Activated effector memory CD4-positive, alpha-beta T cell treated with anti-CD3 and anti-CD28 coated beads, Interleukin-2, amount 50 U/mL, for 16 hours (primary cell): ENCODE measurements around the gene SLC49A3.
"Not testable (repeated sequence)": the region's sequence is repeated elsewhere in the genome, so short reads cannot be mapped to it uniquely, and the experiment has no call there.

ENCODE experiments used
- DNase-seq: peaks from one replicate; pipeline ENCODE4 v3.0.0-alpha.2; 2020

Gene SLC49A3

GRCh38 chr4:680091-680490 lies 8.9 kb downstream of the SLC49A3 start:
- DNase-seq: no peak

GRCh38 chr4:679629-680028 lies 9.3 kb downstream of the SLC49A3 start:
- DNase-seq: no peak

GRCh38 chr4:679104-679481 lies 9.9 kb downstream of the SLC49A3 start:
- DNase-seq: no peak

- DNase-seq: no peak
These were observed 10.4 kb downstream of the SLC49A3 start for GRCh38 chr4:678331-679103.

GRCh38 chr4:677431-678293 lies 11.3 kb downstream of the SLC49A3 start:
- DNase-seq: peak; percentile 81

GRCh38 chr4:676871-677235 lies 12.1 kb downstream of the SLC49A3 start:
- no peak for DNase-seq

GRCh38 chr4:675980-676870 lies 12.7 kb downstream of the SLC49A3 start:
- no peak for DNase-seq

GRCh38 chr4:675036-675882 lies 13.7 kb downstream of the SLC49A3 start:
- no peak for DNase-seq

- peak; percentile 99 for DNase-seq
These were observed 14.5 kb downstream of the SLC49A3 start, which contains the start of the genes ATP5ME and MYL5 for GRCh38 chr4:674172-675035. Gene ATP5ME, minus strand, starts transcription at chr4:674276. Its CDS starts 29 bp downstream, at chr4:674247. Gene MYL5, plus strand, starts transcription at chr4:674542. Its CDS starts 3,485 bp downstream, at chr4:678027.

GRCh38 chr4:673349-674091 lies 15.4 kb downstream of the SLC49A3 start:
- no peak for DNase-seq

- DNase-seq: no peak
These were observed 17.2 kb downstream of the SLC49A3 start for GRCh38 chr4:671769-672168.

- not testable (repeated sequence) for DNase-seq
These were observed 19.0 kb downstream of the SLC49A3 start for GRCh38 chr4:669806-670559.

GRCh38 chr4:668219-668618 lies 20.7 kb downstream of the SLC49A3 start:
- DNase-seq: not testable (repeated sequence)

GRCh38 chr4:667545-667925 lies 21.4 kb downstream of the SLC49A3 start:
- no peak for DNase-seq

- no peak for DNase-seq
These were observed 22.0 kb downstream of the SLC49A3 start for GRCh38 chr4:666822-667544.

GRCh38 chr4:666436-666810 lies 22.5 kb downstream of the SLC49A3 start:
- no peak for DNase-seq

GRCh38 chr4:665751-666435 lies 23.1 kb downstream of the SLC49A3 start:
- DNase-seq: no peak

GRCh38 chr4:665381-665750 lies 23.6 kb downstream of the SLC49A3 start:
- DNase-seq: no peak
